SK-N-MC (cell line): ENCODE results near the gene FANCC.

Source experiments
- EZH2 ChIP-seq: fragments of 200-600 bp; sonication (generic); IDR thresholded peaks from one replicate; pipeline ENCODE4 v1.6.1; 2017; ENCODE audit warnings: antibody characterized with exemption
- FOXP2 ChIP-seq: optimal IDR thresholded peaks from 2 replicates; pipeline ENCODE3; 2011; ENCODE audit warnings: mild to moderate bottlenecking, moderate library complexity; ENCODE audit not compliant: insufficient read depth; ENCODE audit errors: extremely low read length, control extremely low read depth
- POLR2AphosphoS5 ChIP-seq: IDR thresholded peaks from 2 replicates; pipeline ENCODE4 v1.6.1; 2012; ENCODE audit warnings: mild to moderate bottlenecking, low read depth, low read length, borderline replicate concordance

DNA sequence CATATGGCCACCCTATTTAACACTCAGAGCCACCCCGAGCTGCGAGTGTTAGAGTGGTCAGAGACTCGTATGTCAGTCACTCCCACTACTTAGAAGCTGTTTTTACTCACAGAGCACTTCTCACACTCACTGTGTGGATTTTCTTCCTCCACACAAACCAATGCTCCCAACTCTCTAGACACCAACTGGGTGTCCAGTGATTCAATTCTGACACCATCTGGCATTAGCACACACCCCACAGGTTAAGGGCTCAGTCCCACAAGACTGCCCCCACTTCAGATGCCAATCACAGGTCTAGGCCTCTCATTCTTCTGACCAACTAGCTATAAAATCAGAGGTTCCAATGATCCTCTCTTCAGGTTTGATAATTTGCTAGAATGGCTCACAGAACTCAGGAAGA is 174.8 kb downstream of the FANCC start:
- TF ChIP-seq EZH2 (no peak), POLR2AphosphoS5 (no peak), FOXP2 (no peak)
